Measurements from ENCODE around the gene DNAJC13.

DNA sequence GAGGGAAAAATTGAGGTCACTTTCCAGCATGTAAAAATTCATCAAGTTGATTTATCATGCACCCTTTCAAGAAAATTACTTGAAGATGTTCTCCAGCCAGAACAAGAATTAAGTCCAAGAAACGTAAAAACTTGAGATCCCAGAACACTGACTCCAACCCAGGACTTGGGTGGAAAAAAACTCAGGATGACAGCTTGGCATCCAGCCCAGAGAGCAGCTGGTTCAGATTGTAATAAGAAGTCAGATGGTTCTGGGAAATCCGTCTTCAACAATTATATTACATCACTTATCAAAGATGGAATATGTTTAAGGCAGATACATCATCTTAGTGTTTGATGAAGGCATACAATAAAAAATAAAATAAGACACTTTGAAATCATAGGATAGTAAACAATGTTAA, 23.0 kb upstream of the DNAJC13 start:
- TF ChIP-seq CTCF (IDR thresholded peaks at IDR 0.05) (no peak), POLR2A (IDR thresholded peaks at IDR 0.05) (no peak), POLR2AphosphoS5 (IDR thresholded peaks at IDR 0.05) (no peak), EP300 (IDR thresholded peaks at IDR 0.05) (no peak)

Measured in sigmoid colon (tissue), 4 donors.